ENCODE results near the gene POLR1B. TPM values are rescaled to one million over a fixed set of nuclear protein-coding genes. Genes with fewer than 3 reads are reported as not detected.

Gene POLR1B
- total and polyA plus RNA-seq, 2 of the 13 experiments (the other 11 are each of a cell fraction or from before 2014, with no cell fraction given) = 18.3 to 46.0 TPM

GRCh38 chr2:112493048-112493447 lies 49.2 kb upstream of the POLR1B start:
- Histone ChIP-seq H3K9me3 (ENCODE audit: low read length) (no peaks in the 10 kb centered on the region), H3K4me1 (ENCODE audit: insufficient read depth, low read length) (peaks cover 16% of the 10 kb centered on the region), H3K4me3 (replicated peaks in 1 of 3; ENCODE audit: insufficient read depth in 1 of 3, low read depth in 2 of 3, low read length in 3 of 3) (no peak overlapping the region), H3K4me2 (ENCODE audit: low read depth, low read length) (no peak overlapping the region), H3K27ac (ENCODE audit: extremely low read length, insufficient read depth, low read length) (no peak overlapping the region), H4K20me1 (ENCODE audit: insufficient read depth, low read length) (no peaks in the 10 kb centered on the region), H3K79me2 (ENCODE audit: insufficient read depth, low read length) (peaks cover 2% of the 10 kb centered on the region), H3K27me3 (ENCODE audit: control insufficient read depth in 1 of 2, insufficient read depth in 2 of 2, low read length in 2 of 2) (no peaks in the 10 kb centered on the region), H3K9ac (ENCODE audit: insufficient read depth, low read depth, low read length) (no peak overlapping the region), H3K36me3 (replicated peaks in 1 of 2; ENCODE audit: control insufficient read depth in 1 of 2, insufficient read depth in 2 of 2, low read length in 2 of 2) (peaks cover 1 to 30% of the 10 kb centered on the region in 2 experiments; a peak in 3 of 5 replicates), H2AFZ (ENCODE audit: low read length) (no peak overlapping the region)
- ChIA-PET CTCF (ENCODE audit: low intra/inter-chr PET ratio, low total read pairs) (no interaction called here), POLR2A (interaction anchor here (0.9 to 1.4 kb wide), 2 partner anchors 12 to 85 kb away, joined by 3 to 6 read pairs; no protein-coding TSS in a partner anchor)
- ATAC-seq (peak; percentile 81), DNase-seq (ENCODE audit: low spot score) (no peak), FAIRE-seq (no peak)
- intact Hi-C loops (cut with micrococcal nuclease; ENCODE audit: unreplicated experiment) (no loop called here), in situ Hi-C loops (cut with HindIII; ENCODE audit: extremely low pct_ligation_motif_present, low pct_unique_long_range_greater_than_20kb) (no loop called here)
- BruUV-seq (replicated peaks) = no TSS peak
- TF ChIP-seq ZNF263 (CRISPR knock-in tag; IDR thresholded peaks at IDR 0.05) = peak; percentile 64
- 0 out of 2 replicates have a peak, but pooled peaks have one; percentile 29 for TF ChIP-seq CTCF (CRISPR knock-in tag; IDR thresholded peaks at IDR 0.05)
- TF ChIP-seq TBX3 (IDR thresholded peaks at IDR 0.05; ENCODE audit: borderline replicate concordance) = no peak
- TF ChIP-seq SMAD3 (CRISPR knock-in tag; IDR thresholded peaks at IDR 0.05) = no peak
- WGBS (ENCODE audit: low lambda C conversion rate) = 88% methylated on average over 3 of the region's 3 CpGs

GRCh38 chr2:112493858-112494648 lies 48.2 kb upstream of the POLR1B start:
- intact Hi-C loops (cut with micrococcal nuclease; ENCODE audit: unreplicated experiment) (no loop called here), in situ Hi-C loops (cut with HindIII; ENCODE audit: extremely low pct_ligation_motif_present, low pct_unique_long_range_greater_than_20kb) (no loop called here)
- Histone ChIP-seq H3K27me3 (ENCODE audit: control insufficient read depth in 1 of 2, insufficient read depth in 2 of 2, low read length in 2 of 2) (no peaks in the 10 kb centered on the region), H3K4me3 (replicated peaks in 1 of 3; ENCODE audit: insufficient read depth in 1 of 3, low read depth in 2 of 3, low read length in 3 of 3) (no peak overlapping the region), H3K79me2 (ENCODE audit: insufficient read depth, low read length) (peaks cover 2% of the 10 kb centered on the region), H3K36me3 (replicated peaks in 1 of 2; ENCODE audit: control insufficient read depth in 1 of 2, insufficient read depth in 2 of 2, low read length in 2 of 2) (peaks cover 1 to 30% of the 10 kb centered on the region in 2 experiments; a peak in 3 of 5 replicates), H2AFZ (ENCODE audit: low read length) (no peak overlapping the region), H4K20me1 (ENCODE audit: insufficient read depth, low read length) (no peaks in the 10 kb centered on the region), H3K9ac (ENCODE audit: insufficient read depth, low read depth, low read length) (no peak overlapping the region), H3K9me3 (ENCODE audit: low read length) (no peaks in the 10 kb centered on the region), H3K27ac (ENCODE audit: extremely low read length, insufficient read depth, low read length) (no peak overlapping the region), H3K4me1 (ENCODE audit: insufficient read depth, low read length) (peaks cover 16% of the 10 kb centered on the region), H3K4me2 (ENCODE audit: low read depth, low read length) (no peak overlapping the region)
- ChIA-PET CTCF (ENCODE audit: low intra/inter-chr PET ratio, low total read pairs) (interaction anchor here (1.2 kb wide), 1 partner anchor 14 kb away, joined by 3 read pairs; no protein-coding TSS in a partner anchor), POLR2A (interaction anchor here (1.4 kb wide), 1 partner anchor 13 kb away, joined by 6 read pairs; no protein-coding TSS in a partner anchor)
- no peak for TF ChIP-seq ZNF891 (CRISPR knock-in tag; IDR thresholded peaks at IDR 0.05)
- peak; percentile 82 for TF ChIP-seq FOSL2 (CRISPR knock-in tag; IDR thresholded peaks at IDR 0.05)
- TF ChIP-seq, protein P1, sequence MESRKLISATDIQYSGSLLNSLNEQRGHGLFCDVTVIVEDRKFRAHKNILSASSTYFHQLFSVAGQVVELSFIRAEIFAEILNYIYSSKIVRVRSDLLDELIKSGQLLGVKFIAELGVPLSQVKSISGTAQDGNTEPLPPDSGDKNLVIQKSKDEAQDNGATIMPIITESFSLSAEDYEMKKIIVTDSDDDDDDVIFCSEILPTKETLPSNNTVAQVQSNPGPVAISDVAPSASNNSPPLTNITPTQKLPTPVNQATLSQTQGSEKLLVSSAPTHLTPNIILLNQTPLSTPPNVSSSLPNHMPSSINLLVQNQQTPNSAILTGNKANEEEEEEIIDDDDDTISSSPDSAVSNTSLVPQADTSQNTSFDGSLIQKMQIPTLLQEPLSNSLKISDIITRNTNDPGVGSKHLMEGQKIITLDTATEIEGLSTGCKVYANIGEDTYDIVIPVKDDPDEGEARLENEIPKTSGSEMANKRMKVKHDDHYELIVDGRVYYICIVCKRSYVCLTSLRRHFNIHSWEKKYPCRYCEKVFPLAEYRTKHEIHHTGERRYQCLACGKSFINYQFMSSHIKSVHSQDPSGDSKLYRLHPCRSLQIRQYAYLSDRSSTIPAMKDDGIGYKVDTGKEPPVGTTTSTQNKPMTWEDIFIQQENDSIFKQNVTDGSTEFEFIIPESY (CRISPR knock-in tag; IDR thresholded peaks at IDR 0.05) = peak; percentile 81
- peak; percentile 45; the same call in 1 of the 2 replicates for TF ChIP-seq ZFP36L1 (CRISPR knock-in tag; IDR thresholded peaks at IDR 0.05)
- TF ChIP-seq SAP130 (CRISPR knock-in tag; IDR thresholded peaks at IDR 0.05; ENCODE audit: low read depth) = peak; percentile 34; the same call in 1 of the 2 replicates
- TF ChIP-seq, protein P2, sequence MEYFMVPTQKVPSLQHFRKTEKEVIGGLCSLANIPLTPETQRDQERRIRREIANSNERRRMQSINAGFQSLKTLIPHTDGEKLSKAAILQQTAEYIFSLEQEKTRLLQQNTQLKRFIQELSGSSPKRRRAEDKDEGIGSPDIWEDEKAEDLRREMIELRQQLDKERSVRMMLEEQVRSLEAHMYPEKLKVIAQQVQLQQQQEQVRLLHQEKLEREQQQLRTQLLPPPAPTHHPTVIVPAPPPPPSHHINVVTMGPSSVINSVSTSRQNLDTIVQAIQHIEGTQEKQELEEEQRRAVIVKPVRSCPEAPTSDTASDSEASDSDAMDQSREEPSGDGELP (IDR thresholded peaks at IDR 0.05; ENCODE audit: borderline replicate concordance, low read depth) = peak; percentile 44; the same call in 1 of the 2 replicates
- no peak for TF ChIP-seq ATF1 (CRISPR knock-in tag; IDR thresholded peaks at IDR 0.05)
- WGBS (ENCODE audit: low lambda C conversion rate) = 78% methylated on average over 9 of the region's 9 CpGs
- DNase-seq (ENCODE audit: low spot score) = peak; percentile 29
- FAIRE-seq = no peak
- ATAC-seq = peak; percentile 68; the same call in 2 of the 3 replicates
- BruUV-seq (replicated peaks) = TSS peak; percentile 25

Data from HepG2 (cell line).